K562 (cell line): ENCODE data around the gene PBX4. TPM values are rescaled to one million over a fixed set of nuclear protein-coding genes. Genes with fewer than 3 reads are reported as not detected.

ENCODE experiments used
- ATAC-seq: fragments of 200-7000 bp; cut with Tn5 transposase; 3 replicates; pipeline ENCODE4 v1.9.1; 2020; ENCODE audit warnings: moderate library complexity
- BruUV-seq: library from RNA; stranded (reverse); fragments of 400-500 nt; replicated peaks from 2 replicates; lab custom pipeline; 2021; lab: Mats Ljungman, UMichigan
- CTCF ChIA-PET: fragments of 300-600 bp; formaldehyde crosslinking; extraction: SDS; loops from one replicate; lab custom pipeline; 2021; ENCODE audit warnings: low intra/inter-chr PET ratio; lab: Yijun Ruan, JAX
- POLR2A ChIA-PET: fragments of 300-600, 350-650 bp; sonication (Branson Sonifier 250); formaldehyde crosslinking; extraction: SDS; loops from one replicate; lab custom pipeline; 2021; ENCODE audit warnings: antibody characterized with exemption, inconsistent platforms; lab: Yijun Ruan, JAX
- DNase-seq, 4 experiments: peaks; one replicate each; pipeline versions ENCODE4 v3.0.0 to v3.0.0-alpha.2; 2011 to 2018; ENCODE audit warnings: low spot score in 3 of 4, mixed read lengths in 3 of 4; ENCODE audit errors: extremely low read depth in 1 of 4
- FAIRE-seq: peaks from 2 replicates; lab custom pipeline; 2011; peaks lifted over from hg19 to GRCh38; lab: Jason Lieb, UNC
- H2AFZ ChIP-seq: 2 replicates; pipeline ENCODE4 v1.6.0; 2011; ENCODE audit warnings: low read depth, low read length, control low read depth, inconsistent platforms
- H3K27ac ChIP-seq: fragments of 200-600 bp; 3 replicates; pipeline ENCODE4 v1.8.0; 2011; ENCODE audit warnings: low read depth, mild to moderate bottlenecking, control low read depth, inconsistent platforms, low read length, moderate library complexity, mixed read lengths; ENCODE audit errors: extremely low read depth
- H3K27me3 ChIP-seq, 2 experiments: fragments of 300-600 bp in 1 of 2; 2 replicates in 1 of 2; 3 replicates in 1 of 2; pipeline versions ENCODE4 v1.6.0 to v1.8.0; 2011; ENCODE audit warnings: inconsistent platforms in 2 of 2, low read length in 2 of 2, mild to moderate bottlenecking in 1 of 2, mixed read lengths in 1 of 2, moderate library complexity in 1 of 2; ENCODE audit not compliant: control insufficient read depth in 2 of 2, insufficient read depth in 2 of 2
- H3K36me3 ChIP-seq: fragments of 300-600 bp; 3 replicates; pipeline ENCODE4 v1.8.0; 2011; ENCODE audit warnings: mild to moderate bottlenecking, low read length, inconsistent platforms; ENCODE audit not compliant: control insufficient read depth, insufficient read depth
- H3K4me1 ChIP-seq, 2 experiments: fragments of 200-600 bp in 1 of 2; replicated peaks in 1 of 2; 2 replicates in 1 of 2; 3 replicates in 1 of 2; pipeline versions ENCODE4 v1.5.1 to v1.8.0; 2011; ENCODE audit warnings: inconsistent platforms in 2 of 2, low read length in 2 of 2, mild to moderate bottlenecking in 1 of 2, mixed read lengths in 1 of 2, moderate library complexity in 1 of 2; ENCODE audit not compliant: control insufficient read depth in 2 of 2, insufficient read depth in 2 of 2
- H3K4me2 ChIP-seq: 2 replicates; pipeline ENCODE4 v1.6.1; 2011; ENCODE audit warnings: low read length, control low read depth, inconsistent platforms, mixed read lengths; ENCODE audit not compliant: insufficient read depth
- H3K4me3 ChIP-seq: fragments of 200-600 bp; sonication (generic), shearing (Covaris generic); 2 replicates; pipeline ENCODE4 v1.5.1; 2016; ENCODE audit warnings: control low read depth, inconsistent platforms
- H3K79me2 ChIP-seq: fragments of 200-600 bp; 3 replicates; pipeline ENCODE4 v1.8.0; 2011; ENCODE audit warnings: low read length, inconsistent platforms; ENCODE audit not compliant: control insufficient read depth, insufficient read depth
- H3K9ac ChIP-seq, 2 experiments: 2 replicates each; pipeline versions ENCODE4 v1.6.0 to v1.6.1; 2011; ENCODE audit warnings: low read depth in 2 of 2, low read length in 2 of 2, control low read depth in 1 of 2, inconsistent platforms in 1 of 2, mild to moderate bottlenecking in 1 of 2, mixed read lengths in 1 of 2; ENCODE audit not compliant: insufficient read depth in 1 of 2
- H3K9me1 ChIP-seq: one replicate; pipeline ENCODE4 v1.6.0; 2011; ENCODE audit warnings: inconsistent platforms, mild to moderate bottlenecking, low read length, moderate library complexity; ENCODE audit not compliant: control insufficient read depth, insufficient read depth
- H3K9me3 ChIP-seq: replicated peaks from 2 replicates; pipeline ENCODE4 v1.5.1; 2011; ENCODE audit warnings: low read depth, low read length, inconsistent platforms; ENCODE audit not compliant: control insufficient read depth, insufficient read depth
- H4K20me1 ChIP-seq: replicated peaks from 2 replicates; pipeline ENCODE4 v1.6.1; 2011; ENCODE audit warnings: low read length, inconsistent platforms, mixed read lengths; ENCODE audit not compliant: control insufficient read depth, insufficient read depth
- ERF ChIP-seq: fragments of 450-650 bp; formaldehyde crosslinking; IDR thresholded peaks from 2 replicates; pipeline ENCODE4 v1.4.0; 2020; ENCODE audit warnings: mild to moderate bottlenecking, mixed read lengths
- GABPA ChIP-seq: fragments of 200-800 bp; sonication (Bioruptor generic); conservative IDR thresholded peaks from 2 replicates; pipeline ENCODE4 v1.6.1; 2016; ENCODE audit warnings: low read depth, missing genetic modification characterization, missing compliant biosample characterization
- HNRNPH1 ChIP-seq: fragments of 200-400 bp; formaldehyde crosslinking; optimal IDR thresholded peaks from 2 replicates; pipeline ENCODE3; 2017; ENCODE audit warnings: low read depth, mild to moderate bottlenecking, low read length, moderate library complexity
- HNRNPK ChIP-seq: fragments of 200-400 bp; formaldehyde crosslinking; IDR thresholded peaks from one replicate; pipeline ENCODE4 v1.6.1; 2018; ENCODE audit warnings: mild to moderate bottlenecking, low read depth, low read length; ENCODE audit not compliant: poor library complexity, severe bottlenecking
- KDM5B ChIP-seq: fragments of 200-600 bp; sonication (generic); IDR thresholded peaks from 2 replicates; pipeline ENCODE4 v1.6.1; 2012; ENCODE audit warnings: low read depth, mild to moderate bottlenecking, moderate library complexity, low read length, control low read depth, inconsistent platforms; ENCODE audit not compliant: insufficient replicate concordance
- MAFF ChIP-seq: IDR thresholded peaks from 2 replicates; pipeline ENCODE4 v1.6.1; 2012; ENCODE audit warnings: low read length, improper control_type of control experiment
- PHB2 ChIP-seq: fragments of 450-650 bp; IDR thresholded peaks from 2 replicates; pipeline ENCODE4 v1.6.1; 2017; ENCODE audit warnings: low read depth
- POLR2A ChIP-seq: fragments of 450-650 bp; conservative IDR thresholded peaks from 2 replicates; pipeline ENCODE4 v1.6.1; 2016
- RBM14 ChIP-seq: fragments of 200-400 bp; formaldehyde crosslinking; IDR thresholded peaks from 2 replicates; pipeline ENCODE4 v1.6.1; 2018; ENCODE audit warnings: low read depth, mild to moderate bottlenecking, low read length, moderate library complexity, borderline replicate concordance; ENCODE audit not compliant: insufficient read depth
- RFX7 ChIP-seq: fragments of 250-450 bp; sonication (Bioruptor Pico); IDR thresholded peaks from 2 replicates; pipeline ENCODE4 v1.5.1; 2021; ENCODE audit warnings: mild to moderate bottlenecking
- TCF7 ChIP-seq: sonication (generic); IDR thresholded peaks from 2 replicates; pipeline ENCODE4 v1.6.1; 2016; ENCODE audit warnings: antibody characterized with exemption, borderline replicate concordance
- ZFPM2 ChIP-seq: fragments of 250-450 bp; sonication (Bioruptor Pico); IDR thresholded peaks from 2 replicates; pipeline ENCODE4 v1.5.1; 2022; ENCODE audit warnings: mild to moderate bottlenecking
- ZNF316 ChIP-seq: fragments of 450-650 bp; IDR thresholded peaks from 2 replicates; pipeline ENCODE4 v1.6.1; 2016
- ZNF354B ChIP-seq: fragments of 250-450 bp; sonication (Bioruptor Pico); IDR thresholded peaks from 2 replicates; pipeline ENCODE4 v1.4.0; 2020
- ZNF384 ChIP-seq: IDR thresholded peaks from 2 replicates; pipeline ENCODE4 v1.6.1; 2012; ENCODE audit warnings: low read depth, low read length, improper control_type of control experiment
- WGBS: fragments of 100-300 bp; shearing (Covaris generic); methylation state at CpG from one replicate; pipeline ENCODE4 v1.1.6; 2016; ENCODE audit warnings: low coverage, mixed read lengths; ENCODE audit not compliant: insufficient coverage; ENCODE audit errors: missing lambda C conversion rate; 5-methylcytosine and 5-hydroxymethylcytosine counted together
- in situ Hi-C: fragments of 300-500 bp; cut with MboI; formaldehyde crosslinking; loops from 4 replicates; pipeline ENCODE4 v1.15.0; 2018; ENCODE audit warnings: inconsistent platforms, mixed read lengths
- intact Hi-C: fragments of 100-400 bp; cut with micrococcal nuclease; formaldehyde crosslinking; loops from 2 replicates; pipeline ENCODE4 v1.14.2; 2022
- polyA plus RNA-seq, 8 experiments: library from polyadenylated mRNA; depleted of rRNA in 4 of 8; stranded (reverse) in 5 of 8; unstranded in 3 of 8; fragments of >200 nt; fragmentation: Nextera tagmentation in 2 of 8; fragmentation: Illumina TruSeq in 1 of 8; extraction: Ambion mirVana in 2 of 8; extraction: Trizol in 1 of 8; gene quantifications; 2 replicates each; pipeline versions ENCODE4 v1.2.1 to v1.2.3, GENCODE V29; 2011 to 2014; ENCODE audit warnings: inconsistent platforms in 1 of 8, missing spikeins in 1 of 8
- total RNA-seq, 7 experiments: library from RNA; depleted of rRNA in 6 of 7; stranded (reverse); fragments of >200 nt in 6 of 7; fragmentation: Illumina TruSeq in 2 of 7; extraction: Trizol in 2 of 7; gene quantifications; 2 replicates each; pipeline versions ENCODE4 v1.2.1 to v1.2.3, GENCODE V29; 2011 to 2021; ENCODE audit warnings: low replicate concordance in 1 of 7
- TF ChIP-seq, protein P1 (sequence below), 2 experiments: fragments of 450-650 bp in 1 of 2; sonication (generic) in 1 of 2; formaldehyde crosslinking; conservative IDR thresholded peaks; 2 replicates each; pipeline versions ENCODE4 v1.4.0 to v1.8.1; 2020 to 2022; ENCODE audit warnings: mild to moderate bottlenecking in 1 of 2, missing genetic modification reagents in 1 of 2
- TF ChIP-seq, protein P2 (sequence below), 2 experiments: IDR thresholded peaks; 2 replicates each; pipeline ENCODE4 v1.6.1; 2011; ENCODE audit warnings: borderline replicate concordance in 1 of 2, control low read depth in 1 of 2, low read depth in 1 of 2, low read length in 1 of 2, mild to moderate bottlenecking in 1 of 2, mixed read lengths in 1 of 2, moderate library complexity in 1 of 2; ENCODE audit not compliant: insufficient read depth in 1 of 2, insufficient read length in 1 of 2, poor library complexity in 1 of 2, severe bottlenecking in 1 of 2; ENCODE audit errors: extremely low read depth in 1 of 2
- TF ChIP-seq, protein P3 (sequence below): conservative IDR thresholded peaks from 2 replicates; pipeline ENCODE4 v1.6.1; 2011; ENCODE audit warnings: low read depth, mild to moderate bottlenecking, low read length; ENCODE audit not compliant: control insufficient read depth

Gene PBX4
- total and polyA plus RNA-seq, 9 of the 15 experiments (the other 6 are each of a cell fraction or from before 2014, with no cell fraction given), result 0.11 to 3.8 (median 1.6) TPM; not detected in 1

DNA sequence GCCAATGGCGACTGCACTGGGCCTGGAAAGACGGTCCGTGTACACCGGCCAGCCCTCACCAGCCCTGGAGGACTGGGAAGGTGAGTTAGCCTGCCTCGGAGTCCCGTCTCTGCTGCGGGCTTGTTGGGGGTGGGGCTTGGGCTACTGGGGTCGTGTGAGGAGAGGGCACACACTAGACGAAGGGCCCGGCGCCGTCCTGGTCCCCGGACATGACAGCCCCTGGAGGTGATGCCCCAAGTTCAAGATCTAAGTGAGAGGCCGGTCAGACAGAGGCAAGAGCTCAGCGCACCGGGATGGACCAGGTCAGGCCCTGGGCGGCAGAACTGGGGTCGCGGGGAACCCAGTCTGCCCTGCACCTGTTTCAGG is 78.8 kb downstream of the PBX4 start:
- H3K9ac ChIP-seq, result no peak overlapping the region
- H3K9me3 ChIP-seq, result no peaks in the 10 kb centered on the region; the same call in 1 of the 2 replicates
- 70% methylated on average over 13 of the region's 19 CpGs for WGBS
- in situ Hi-C loops (loop anchor here (25.0 kb wide), 1 partner anchor 98 kb away; the partner anchor contains the start of genes GMIP and LPAR2), intact Hi-C loops (no loop called here)
- no peaks in the 10 kb centered on the region for H4K20me1 ChIP-seq
- no peaks in the 10 kb centered on the region for H3K79me2 ChIP-seq
- H3K4me3 ChIP-seq, result no peak overlapping the region
- no TSS peak for BruUV-seq
- no peak overlapping the region for H3K4me2 ChIP-seq
- no peak for FAIRE-seq
- no peaks in the 10 kb centered on the region for H3K36me3 ChIP-seq
- H3K9me1 ChIP-seq, result no peaks in the 10 kb centered on the region
- DNase-seq, result no peak
- no peak for ATAC-seq
- ChIA-PET CTCF (no interaction called here), POLR2A (no interaction called here)
- H3K4me1 ChIP-seq, result peaks cover 2 to 66% of the 10 kb centered on the region in 2 experiments; a peak in 2 of 5 replicates
- TF ChIP-seq ZNF354B (CRISPR knock-in tag) (no peak), ZFPM2 (CRISPR knock-in tag) (no peak), RFX7 (no peak), ZNF316 (no peak), GABPA (tag) (no peak), TCF7 (no peak), ERF (CRISPR knock-in tag) (no peak), HNRNPK (no peak), POLR2A (no peak), RBM14 (no peak), HNRNPH1 (no peak), ZNF384 (no peak), PHB2 (no peak), MAFF (no peak), KDM5B (no peak)
- TF ChIP-seq, protein P1, sequence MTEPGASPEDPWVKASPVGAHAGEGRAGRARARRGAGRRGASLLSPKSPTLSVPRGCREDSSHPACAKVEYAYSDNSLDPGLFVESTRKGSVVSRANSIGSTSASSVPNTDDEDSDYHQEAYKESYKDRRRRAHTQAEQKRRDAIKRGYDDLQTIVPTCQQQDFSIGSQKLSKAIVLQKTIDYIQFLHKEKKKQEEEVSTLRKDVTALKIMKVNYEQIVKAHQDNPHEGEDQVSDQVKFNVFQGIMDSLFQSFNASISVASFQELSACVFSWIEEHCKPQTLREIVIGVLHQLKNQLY (CRISPR knock-in tag; conservative IDR thresholded peaks at IDR 0.05), result no peak
- TF ChIP-seq, protein P2, sequence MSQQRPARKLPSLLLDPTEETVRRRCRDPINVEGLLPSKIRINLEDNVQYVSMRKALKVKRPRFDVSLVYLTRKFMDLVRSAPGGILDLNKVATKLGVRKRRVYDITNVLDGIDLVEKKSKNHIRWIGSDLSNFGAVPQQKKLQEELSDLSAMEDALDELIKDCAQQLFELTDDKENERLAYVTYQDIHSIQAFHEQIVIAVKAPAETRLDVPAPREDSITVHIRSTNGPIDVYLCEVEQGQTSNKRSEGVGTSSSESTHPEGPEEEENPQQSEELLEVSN (IDR thresholded peaks at IDR 0.05; ENCODE audit: borderline replicate concordance in 1 of 2, extremely low read depth in 1 of 2, insufficient read depth in 1 of 2, insufficient read length in 1 of 2, low read depth in 1 of 2, low read length in 1 of 2, poor library complexity in 1 of 2, severe bottlenecking in 1 of 2), result no peak
- TF ChIP-seq, protein P3, sequence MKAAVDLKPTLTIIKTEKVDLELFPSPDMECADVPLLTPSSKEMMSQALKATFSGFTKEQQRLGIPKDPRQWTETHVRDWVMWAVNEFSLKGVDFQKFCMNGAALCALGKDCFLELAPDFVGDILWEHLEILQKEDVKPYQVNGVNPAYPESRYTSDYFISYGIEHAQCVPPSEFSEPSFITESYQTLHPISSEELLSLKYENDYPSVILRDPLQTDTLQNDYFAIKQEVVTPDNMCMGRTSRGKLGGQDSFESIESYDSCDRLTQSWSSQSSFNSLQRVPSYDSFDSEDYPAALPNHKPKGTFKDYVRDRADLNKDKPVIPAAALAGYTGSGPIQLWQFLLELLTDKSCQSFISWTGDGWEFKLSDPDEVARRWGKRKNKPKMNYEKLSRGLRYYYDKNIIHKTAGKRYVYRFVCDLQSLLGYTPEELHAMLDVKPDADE, result no peak
- no peaks in the 10 kb centered on the region for H3K27me3 ChIP-seq
- H2AFZ ChIP-seq, result peak overlapping the region; percentile 82; the same call in 1 of the 2 replicates
- H3K27ac ChIP-seq, result no peak overlapping the region
